ENCODE measurements around the gene STARD10. TPM values are rescaled to one million over a fixed set of nuclear protein-coding genes. Genes with fewer than 3 reads are reported as not detected.

STARD10 gene
- total and polyA plus RNA-seq, 4 donors = 70.5 to 328 (median 232) TPM

DNA sequence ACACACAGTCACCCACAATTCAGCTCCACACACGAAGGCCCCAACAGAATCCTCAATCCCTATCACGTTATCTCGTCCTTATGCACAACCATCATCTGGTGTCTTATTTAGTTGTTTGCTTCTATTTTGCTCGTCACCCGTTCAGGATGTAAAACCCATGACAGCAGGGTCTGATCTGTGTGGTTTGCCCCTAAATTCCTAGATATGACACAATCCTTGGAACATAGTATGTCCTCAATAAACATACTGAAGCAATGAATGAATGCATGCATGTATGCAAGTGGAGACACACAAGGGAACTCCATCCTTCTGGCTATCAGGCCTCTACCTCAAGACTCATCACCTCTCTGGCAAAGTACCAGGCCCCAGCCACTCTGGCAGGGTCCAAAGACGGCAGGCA lies 20.2 kb downstream of the STARD10 start:
- Histone ChIP-seq H3K4me3 (ENCODE audit: low read depth in 1 of 3, low read length in 3 of 3) (no peak overlapping the region), H3K9ac (ENCODE audit: low read depth in 1 of 2, low read length in 2 of 2) (no peak overlapping the region), H3K4me1 (ENCODE audit: control insufficient read depth in 4 of 4, insufficient read depth in 4 of 4, low read length in 3 of 4) (peaks cover 12 to 92% (median 75%) of the 10 kb centered on the region in 4 donors), H3K27ac (ENCODE audit: low read depth in 1 of 2, low read length in 2 of 2) (no peak overlapping the region), H3K9me3 (ENCODE audit: control insufficient read depth in 4 of 4, low read length in 3 of 4) (no peaks in the 10 kb centered on the region), H3K27me3 (ENCODE audit: control insufficient read depth in 4 of 4, insufficient read depth in 4 of 4, low read length in 3 of 4) (no peaks in the 10 kb centered on the region), H3K36me3 (ENCODE audit: control insufficient read depth in 4 of 4, insufficient read depth in 3 of 4, low read depth in 1 of 4, low read length in 3 of 4) (peaks cover 0 to 3% (median 0%) of the 10 kb centered on the region in 4 donors)
- WGBS = 74% methylated on average over 6 of the region's 6 CpGs
- DNase-seq (ENCODE audit: low spot score) = no peak
- TF ChIP-seq GABPA (IDR thresholded peaks at IDR 0.05 in 1 of 2, conservative IDR thresholded peaks at IDR 0.05 in 1 of 2) (no peak), SP1 (IDR thresholded peaks at IDR 0.05) (no peak), YY1 (IDR thresholded peaks at IDR 0.05) (no peak)
- TF ChIP-seq, protein P1, sequence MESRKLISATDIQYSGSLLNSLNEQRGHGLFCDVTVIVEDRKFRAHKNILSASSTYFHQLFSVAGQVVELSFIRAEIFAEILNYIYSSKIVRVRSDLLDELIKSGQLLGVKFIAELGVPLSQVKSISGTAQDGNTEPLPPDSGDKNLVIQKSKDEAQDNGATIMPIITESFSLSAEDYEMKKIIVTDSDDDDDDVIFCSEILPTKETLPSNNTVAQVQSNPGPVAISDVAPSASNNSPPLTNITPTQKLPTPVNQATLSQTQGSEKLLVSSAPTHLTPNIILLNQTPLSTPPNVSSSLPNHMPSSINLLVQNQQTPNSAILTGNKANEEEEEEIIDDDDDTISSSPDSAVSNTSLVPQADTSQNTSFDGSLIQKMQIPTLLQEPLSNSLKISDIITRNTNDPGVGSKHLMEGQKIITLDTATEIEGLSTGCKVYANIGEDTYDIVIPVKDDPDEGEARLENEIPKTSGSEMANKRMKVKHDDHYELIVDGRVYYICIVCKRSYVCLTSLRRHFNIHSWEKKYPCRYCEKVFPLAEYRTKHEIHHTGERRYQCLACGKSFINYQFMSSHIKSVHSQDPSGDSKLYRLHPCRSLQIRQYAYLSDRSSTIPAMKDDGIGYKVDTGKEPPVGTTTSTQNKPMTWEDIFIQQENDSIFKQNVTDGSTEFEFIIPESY (IDR thresholded peaks at IDR 0.05) = no peak
- TF ChIP-seq, protein P2, sequence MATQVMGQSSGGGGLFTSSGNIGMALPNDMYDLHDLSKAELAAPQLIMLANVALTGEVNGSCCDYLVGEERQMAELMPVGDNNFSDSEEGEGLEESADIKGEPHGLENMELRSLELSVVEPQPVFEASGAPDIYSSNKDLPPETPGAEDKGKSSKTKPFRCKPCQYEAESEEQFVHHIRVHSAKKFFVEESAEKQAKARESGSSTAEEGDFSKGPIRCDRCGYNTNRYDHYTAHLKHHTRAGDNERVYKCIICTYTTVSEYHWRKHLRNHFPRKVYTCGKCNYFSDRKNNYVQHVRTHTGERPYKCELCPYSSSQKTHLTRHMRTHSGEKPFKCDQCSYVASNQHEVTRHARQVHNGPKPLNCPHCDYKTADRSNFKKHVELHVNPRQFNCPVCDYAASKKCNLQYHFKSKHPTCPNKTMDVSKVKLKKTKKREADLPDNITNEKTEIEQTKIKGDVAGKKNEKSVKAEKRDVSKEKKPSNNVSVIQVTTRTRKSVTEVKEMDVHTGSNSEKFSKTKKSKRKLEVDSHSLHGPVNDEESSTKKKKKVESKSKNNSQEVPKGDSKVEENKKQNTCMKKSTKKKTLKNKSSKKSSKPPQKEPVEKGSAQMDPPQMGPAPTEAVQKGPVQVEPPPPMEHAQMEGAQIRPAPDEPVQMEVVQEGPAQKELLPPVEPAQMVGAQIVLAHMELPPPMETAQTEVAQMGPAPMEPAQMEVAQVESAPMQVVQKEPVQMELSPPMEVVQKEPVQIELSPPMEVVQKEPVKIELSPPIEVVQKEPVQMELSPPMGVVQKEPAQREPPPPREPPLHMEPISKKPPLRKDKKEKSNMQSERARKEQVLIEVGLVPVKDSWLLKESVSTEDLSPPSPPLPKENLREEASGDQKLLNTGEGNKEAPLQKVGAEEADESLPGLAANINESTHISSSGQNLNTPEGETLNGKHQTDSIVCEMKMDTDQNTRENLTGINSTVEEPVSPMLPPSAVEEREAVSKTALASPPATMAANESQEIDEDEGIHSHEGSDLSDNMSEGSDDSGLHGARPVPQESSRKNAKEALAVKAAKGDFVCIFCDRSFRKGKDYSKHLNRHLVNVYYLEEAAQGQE (IDR thresholded peaks at IDR 0.05) = no peak

DNA sequence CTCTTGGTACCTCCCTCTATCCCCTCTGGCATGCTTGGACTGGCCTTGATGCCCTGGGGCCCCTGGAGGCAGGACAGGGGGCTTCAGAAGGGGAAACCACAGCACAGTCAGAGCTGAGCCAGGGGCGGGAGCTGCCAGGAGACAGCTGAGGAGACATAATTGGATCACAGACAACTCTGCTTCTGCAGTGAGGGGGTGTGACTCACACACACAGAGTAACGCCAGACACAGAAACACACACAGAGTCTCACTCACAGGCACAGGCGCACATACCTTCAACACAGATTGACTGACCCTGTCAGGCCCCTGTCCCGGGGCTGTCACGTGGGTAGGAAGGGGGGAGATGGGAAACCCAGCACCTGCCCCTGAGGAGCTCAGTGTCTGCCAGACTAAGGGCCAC lies 20.6 kb downstream of the STARD10 start:
- 53% methylated on average over 5 of the region's 5 CpGs for WGBS
- H3K9me3 ChIP-seq (ENCODE audit: control insufficient read depth in 4 of 4, low read length in 3 of 4) = no peaks in the 10 kb centered on the region
- peaks cover 0 to 3% (median 0%) of the 10 kb centered on the region in 4 donors for H3K36me3 ChIP-seq (ENCODE audit: control insufficient read depth in 4 of 4, insufficient read depth in 3 of 4, low read depth in 1 of 4, low read length in 3 of 4)
- H3K4me1 ChIP-seq (ENCODE audit: control insufficient read depth in 4 of 4, insufficient read depth in 4 of 4, low read length in 3 of 4) = peaks cover 13 to 92% (median 75%) of the 10 kb centered on the region in 4 donors
- H3K4me3 ChIP-seq (ENCODE audit: low read depth in 1 of 3, low read length in 3 of 3) = no peak overlapping the region
- H3K27me3 ChIP-seq (ENCODE audit: control insufficient read depth in 4 of 4, insufficient read depth in 4 of 4, low read length in 3 of 4) = no peaks in the 10 kb centered on the region
- H3K9ac ChIP-seq (ENCODE audit: low read depth in 1 of 2, low read length in 2 of 2) = no peak overlapping the region
- TF ChIP-seq HNF4A (conservative IDR thresholded peaks at IDR 0.05) (no peak), TAF1 (conservative IDR thresholded peaks at IDR 0.05) (no peak)
- no peak for DNase-seq (ENCODE audit: low spot score)
- peak overlapping the region; percentile 24 to 26 for H3K27ac ChIP-seq (ENCODE audit: low read depth in 1 of 2, low read length in 2 of 2)

DNA sequence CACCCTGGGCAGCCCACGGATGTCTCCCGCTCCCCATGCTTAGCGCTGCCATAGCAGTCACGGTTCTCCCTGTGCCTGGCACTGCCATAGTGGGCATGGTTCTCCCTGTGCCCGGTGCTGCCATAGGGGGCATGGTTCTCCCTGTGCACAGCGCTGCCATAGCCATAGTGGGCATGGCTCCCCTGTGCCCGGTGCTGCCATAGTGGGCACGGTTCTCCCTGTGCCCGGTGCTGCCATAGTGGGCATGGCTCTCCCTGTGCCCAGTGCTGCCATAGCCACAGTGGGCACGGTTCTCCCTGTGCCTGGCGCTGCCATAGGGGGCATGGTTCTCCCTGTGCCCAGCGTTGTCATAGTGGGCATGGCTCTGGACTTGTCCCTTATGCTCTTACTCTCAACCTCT lies 21.8 kb downstream of the STARD10 start:
- no peak overlapping the region for H3K4me3 ChIP-seq (ENCODE audit: low read depth in 1 of 3, low read length in 3 of 3)
- no peaks in the 10 kb centered on the region for H3K27me3 ChIP-seq (ENCODE audit: control insufficient read depth in 4 of 4, insufficient read depth in 4 of 4, low read length in 3 of 4)
- no peak for DNase-seq (ENCODE audit: low spot score)
- H3K9ac ChIP-seq (ENCODE audit: low read depth in 1 of 2, low read length in 2 of 2) = no peak overlapping the region
- H3K36me3 ChIP-seq (ENCODE audit: control insufficient read depth in 4 of 4, insufficient read depth in 3 of 4, low read depth in 1 of 4, low read length in 3 of 4) = peaks cover 0 to 3% (median 0%) of the 10 kb centered on the region in 4 donors
- no peak overlapping the region for H3K27ac ChIP-seq (ENCODE audit: low read depth in 1 of 2, low read length in 2 of 2)
- 91% methylated on average over 12 of the region's 12 CpGs for WGBS
- TF ChIP-seq HNF4G (IDR thresholded peaks at IDR 0.05) = no peak
- no peaks in the 10 kb centered on the region for H3K9me3 ChIP-seq (ENCODE audit: control insufficient read depth in 4 of 4, low read length in 3 of 4)
- H3K4me1 ChIP-seq (ENCODE audit: control insufficient read depth in 4 of 4, insufficient read depth in 4 of 4, low read length in 3 of 4) = peaks cover 25 to 92% (median 77%) of the 10 kb centered on the region in 4 donors
